Left colon (tissue), 2 donors: Measurements from ENCODE around the gene PLIN5. TPM values are rescaled to one million over a fixed set of nuclear protein-coding genes. Genes with fewer than 3 reads are reported as not detected.

Source experiments
- ATAC-seq: fragments of 200-7000 bp; cut with Tn5 transposase; one replicate; pipeline ENCODE4 v1.9.1; 2020; ENCODE audit warnings: mild to moderate bottlenecking, moderate library complexity
- DNase-seq, 2 donors: peaks; one replicate each; pipeline ENCODE4 v3.0.0-alpha.2; 2020
- intact Hi-C, 2 donors: fragments of 100-400 bp; cut with DNase I in 1 of 2; cut with micrococcal nuclease in 1 of 2; formaldehyde crosslinking; loops; one replicate each; pipeline versions ENCODE4 v1.11.2 to v1.14.0; 2022; cut with DNase I, micrococcal nuclease
- total RNA-seq, 2 donors: library from RNA; stranded (reverse); fragmentation: NEBNext Ultra II Directional; extraction: Animal tissue kit (Norgen Biotek cat#: 25700); gene quantifications; one replicate each; pipeline ENCODE4 v1.2.1, GENCODE V29; 2021
- donor health status: DM: no; HTN: no; CAD: no.
- donor health status: DM: yes; HTN: yes; CAD: no.

Gene PLIN5
- total RNA-seq, 2 donors from 2014 or later: 1.9 to 2.2 TPM

GRCh38 chr19:4498694-4499093 is 36.3 kb downstream of the PLIN5 start:
- DNase-seq (no peak), ATAC-seq (no peak)
- intact Hi-C loops: no loop called here

- ATAC-seq (no peak), DNase-seq (no peak)
- intact Hi-C loops: no loop called here
These were observed 37.1 kb downstream of the PLIN5 start for GRCh38 chr19:4497770-4498389.

- intact Hi-C loops: no loop called here
- DNase-seq (no peak), ATAC-seq (no peak)
These were observed 38.7 kb downstream of the PLIN5 start for GRCh38 chr19:4496304-4496703.

- intact Hi-C loops: no loop called here
- DNase-seq: peak in 1 of 2 donors; percentile 41
- peak; percentile 88 for ATAC-seq
These were observed 39.6 kb downstream of the PLIN5 start for GRCh38 chr19:4495471-4495870.

- intact Hi-C loops: no loop called here
- ATAC-seq (no peak), DNase-seq (no peak)
These were observed 40.3 kb downstream of the PLIN5 start for GRCh38 chr19:4494691-4495064.

- no peak for ATAC-seq
- DNase-seq: no peak
- intact Hi-C loops: no loop called here
These were observed 40.9 kb downstream of the PLIN5 start for GRCh38 chr19:4493929-4494690.

- intact Hi-C loops: no loop called here
- ATAC-seq: no peak
- DNase-seq: no peak
These were observed 41.7 kb downstream of the PLIN5 start for GRCh38 chr19:4493104-4493928.

- no peak for DNase-seq
- ATAC-seq: no peak
- intact Hi-C loops: no loop called here
These were observed 42.5 kb downstream of the PLIN5 start for GRCh38 chr19:4492337-4493103.

GRCh38 chr19:4491446-4491845 is 43.6 kb downstream of the PLIN5 start:
- no peak for ATAC-seq
- no peak for DNase-seq
- intact Hi-C loops: no loop called here

- ATAC-seq: no peak
- DNase-seq: no peak
These were observed 46.5 kb downstream of the PLIN5 start for GRCh38 chr19:4488496-4488895.

GRCh38 chr19:4487572-4487971 is 47.5 kb downstream of the PLIN5 start:
- ATAC-seq (no peak), DNase-seq (no peak)
- intact Hi-C loops: no loop called here

More at GRCh38 chr19:4488496-4488895, 46.5 kb downstream of the PLIN5 start:
- intact Hi-C loops: no loop called here

GRCh38 chr19:4483385-4483784 is 51.6 kb downstream of the PLIN5 start:
- ATAC-seq (no peak), DNase-seq (no peak)
- intact Hi-C loops: no loop called here

GRCh38 chr19:4482721-4483364 is 52.2 kb downstream of the PLIN5 start:
- ATAC-seq: peak; percentile 41
- no peak for DNase-seq
- intact Hi-C loops: no loop called here

- intact Hi-C loops: no loop called here
- ATAC-seq (no peak), DNase-seq (no peak)
These were observed 57.8 kb downstream of the PLIN5 start for GRCh38 chr19:4477034-4477801.

- intact Hi-C loops: no loop called here
- ATAC-seq: no peak
- no peak for DNase-seq
These were observed 60.5 kb downstream of the PLIN5 start for GRCh38 chr19:4474514-4475022.

GRCh38 chr19:4473763-4474513 is 61.1 kb downstream of the PLIN5 start:
- intact Hi-C loops: no loop called here
- DNase-seq: no peak
- ATAC-seq: no peak
